HG03066 (cell line): ENCODE measurements around the gene MRC2.

ENCODE experiments used
- ATAC-seq: cut with Tn5 transposase; IDR thresholded peaks from one replicate; pipeline ENCODE4 v1.9.1; 2021; ENCODE audit warnings: low read depth; ENCODE audit not compliant: unreplicated experiment

Gene MRC2

GRCh38 chr17:62716834-62717588 is 89.5 kb downstream of the MRC2 start:
- no peak for ATAC-seq

GRCh38 chr17:62717589-62717855 is 90.1 kb downstream of the MRC2 start:
- ATAC-seq = no peak

DNA sequence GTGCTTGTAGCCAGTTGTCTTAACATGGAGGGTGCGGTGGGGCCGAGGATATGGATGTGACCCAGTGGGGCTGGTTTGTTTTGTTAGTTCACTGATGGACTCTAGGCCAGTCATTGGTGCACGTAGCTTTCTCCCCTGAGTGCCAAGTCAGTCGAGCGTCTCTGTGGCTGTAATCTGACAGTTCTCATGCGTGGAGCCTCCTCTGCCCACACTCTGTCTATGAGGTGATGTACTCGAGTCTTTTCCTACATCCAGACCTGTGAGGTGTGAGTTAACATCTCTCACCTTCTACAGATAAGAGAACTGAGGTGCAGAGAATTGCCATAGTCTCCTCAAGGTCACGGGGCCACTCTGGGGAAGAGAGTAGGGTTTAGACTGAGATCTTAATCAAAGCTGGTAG is 90.4 kb downstream of the MRC2 start:
- no peak for ATAC-seq

- ATAC-seq = no peak
Measured at GRCh38 chr17:62718429-62718828, 91.0 kb downstream of the MRC2 start.

GRCh38 chr17:62719586-62719985 is 92.1 kb downstream of the MRC2 start:
- no peak for ATAC-seq

GRCh38 chr17:62720126-62720850 is 92.8 kb downstream of the MRC2 start:
- ATAC-seq = peak; percentile 30

- no peak for ATAC-seq
Measured at GRCh38 chr17:62722625-62723024, 95.2 kb downstream of the MRC2 start.

GRCh38 chr17:62723842-62724241 is 96.4 kb downstream of the MRC2 start:
- no peak for ATAC-seq

DNA sequence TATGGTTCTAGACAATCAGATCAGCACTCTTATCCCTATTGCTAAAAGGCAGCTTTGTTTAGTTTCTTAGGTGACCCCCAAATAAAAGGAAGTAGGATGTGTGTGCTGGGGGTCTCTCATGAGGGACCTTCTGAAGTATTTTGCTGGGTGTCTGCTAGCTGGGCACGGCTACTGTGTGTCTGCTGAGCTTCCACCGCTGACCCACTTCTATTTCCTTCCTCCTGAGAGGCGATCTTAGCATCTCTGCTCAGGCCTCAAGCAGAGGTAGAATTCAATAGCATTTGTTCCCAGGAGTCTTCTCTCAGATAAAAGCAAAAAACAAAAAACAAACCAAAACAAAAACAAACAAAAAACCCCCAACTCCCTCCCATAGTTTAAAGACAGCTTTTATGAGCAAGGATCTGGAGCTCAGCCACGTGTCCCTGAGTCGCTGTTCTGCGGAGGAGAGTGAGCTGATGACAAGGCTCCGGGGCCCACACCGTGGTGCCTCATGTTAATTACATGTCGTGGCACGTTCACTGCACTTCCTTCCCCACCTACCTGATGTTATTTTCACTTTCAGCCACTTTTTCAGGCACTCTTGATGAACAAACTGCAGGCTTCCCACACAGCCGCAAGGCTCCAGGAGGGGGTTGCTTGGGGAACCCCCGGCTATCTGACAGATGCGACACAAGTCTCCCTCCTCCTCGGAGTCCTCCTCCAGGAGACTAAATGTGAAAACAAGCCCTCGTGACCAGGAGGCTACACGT is 97.1 kb downstream of the MRC2 start:
- peak; percentile 94 for ATAC-seq

DNA sequence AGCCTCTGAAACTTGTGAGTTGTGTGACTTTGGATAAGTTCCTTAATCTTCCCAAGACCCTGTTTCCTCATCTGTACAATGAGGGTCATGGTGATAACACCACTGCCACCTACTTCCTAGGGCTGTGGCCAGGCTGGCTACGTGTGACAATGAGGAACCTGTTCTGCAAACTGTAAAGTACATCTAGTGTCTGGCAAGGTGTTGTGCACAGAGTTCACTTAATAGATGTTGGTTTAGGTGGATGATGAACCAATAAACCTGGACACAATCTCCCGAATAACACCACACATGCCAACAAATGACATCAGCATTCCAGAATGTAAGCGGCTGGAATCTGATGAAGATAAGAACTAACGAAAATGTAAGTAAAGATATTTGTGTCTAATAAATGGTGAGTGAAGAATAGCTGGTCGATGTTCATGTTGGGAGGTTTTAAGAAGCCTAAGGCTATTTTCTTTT is 98.3 kb downstream of the MRC2 start:
- ATAC-seq = no peak

DNA sequence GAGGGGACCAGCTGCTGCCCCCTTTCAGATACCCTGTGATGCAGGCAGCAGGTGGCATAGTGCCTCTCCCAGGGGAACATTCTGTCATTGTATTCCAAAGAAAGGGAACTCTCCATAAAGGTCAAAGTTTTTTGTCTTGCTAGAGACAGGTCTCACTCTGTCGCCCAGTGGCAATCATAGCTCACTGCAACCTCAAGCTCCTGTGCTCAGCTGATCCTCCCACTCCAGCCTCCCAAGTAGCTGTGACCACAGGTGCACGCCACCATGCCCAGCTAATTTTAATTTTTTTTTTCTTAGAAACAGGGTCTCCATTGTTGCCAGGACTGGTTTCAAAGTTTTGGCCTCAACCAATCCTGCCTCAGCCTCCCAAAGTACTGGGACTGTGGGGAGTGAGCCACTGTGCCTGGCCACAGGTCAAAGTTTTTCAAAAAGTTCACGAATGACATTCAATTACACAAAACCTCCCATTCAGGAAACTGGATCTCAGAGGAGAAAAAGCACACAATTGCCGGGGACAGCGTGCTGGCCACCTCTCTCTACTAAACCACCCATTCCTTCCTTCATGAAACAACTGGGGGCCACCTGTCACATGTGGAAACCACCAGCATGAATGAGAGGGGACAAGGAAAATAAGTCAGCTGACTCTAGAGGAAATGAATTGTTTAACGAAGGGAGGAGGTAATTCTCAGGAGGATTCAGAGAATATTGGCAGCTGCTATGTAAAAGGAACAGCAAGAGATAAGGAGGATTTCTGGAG is 100.6 kb downstream of the MRC2 start:
- no peak for ATAC-seq

- ATAC-seq = no peak
Measured at GRCh38 chr17:62732125-62732524, 104.7 kb downstream of the MRC2 start.

GRCh38 chr17:62735044-62735651 is 107.7 kb downstream of the MRC2 start:
- no peak for ATAC-seq

DNA sequence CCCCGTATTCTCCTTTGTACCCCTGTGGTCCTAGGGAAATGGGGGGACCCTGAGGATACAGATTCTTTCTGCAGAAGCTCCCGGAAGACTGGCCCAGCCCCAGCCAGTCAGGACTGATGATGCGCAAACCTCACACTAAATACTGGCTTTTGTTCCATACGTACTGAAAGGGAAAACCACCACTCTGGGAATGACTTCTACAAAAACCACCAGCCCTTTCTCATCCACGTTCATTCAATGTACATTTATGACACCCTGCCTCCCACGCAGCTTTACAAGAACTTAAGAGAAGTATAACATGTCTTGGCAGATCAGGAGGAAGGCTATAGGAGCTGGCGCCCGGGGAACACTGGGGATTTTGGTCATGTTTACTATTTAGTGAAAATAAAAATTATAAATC is 110.0 kb downstream of the MRC2 start:
- no peak for ATAC-seq

DNA sequence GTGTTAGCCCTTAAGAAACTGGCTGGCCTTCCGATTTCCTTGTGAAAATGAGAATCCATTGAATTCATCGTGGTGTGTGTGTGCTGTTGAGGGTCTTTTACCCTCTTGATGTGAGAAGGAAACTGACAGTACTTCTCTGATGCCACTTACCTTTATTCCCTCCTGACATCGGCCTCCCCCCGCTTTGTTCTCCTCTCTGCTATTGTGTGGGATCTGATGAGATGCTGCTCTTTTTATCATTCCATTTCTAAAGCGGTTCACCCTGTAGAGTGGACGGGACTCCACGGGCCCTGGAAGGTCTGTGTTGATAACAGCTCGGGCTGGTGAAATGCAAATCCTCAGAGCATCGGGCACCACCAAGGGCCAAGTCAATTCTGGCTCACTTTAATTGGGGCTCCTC is 110.8 kb downstream of the MRC2 start:
- ATAC-seq = no peak

GRCh38 chr17:62739645-62740388 is 112.3 kb downstream of the MRC2 start:
- no peak for ATAC-seq

DNA sequence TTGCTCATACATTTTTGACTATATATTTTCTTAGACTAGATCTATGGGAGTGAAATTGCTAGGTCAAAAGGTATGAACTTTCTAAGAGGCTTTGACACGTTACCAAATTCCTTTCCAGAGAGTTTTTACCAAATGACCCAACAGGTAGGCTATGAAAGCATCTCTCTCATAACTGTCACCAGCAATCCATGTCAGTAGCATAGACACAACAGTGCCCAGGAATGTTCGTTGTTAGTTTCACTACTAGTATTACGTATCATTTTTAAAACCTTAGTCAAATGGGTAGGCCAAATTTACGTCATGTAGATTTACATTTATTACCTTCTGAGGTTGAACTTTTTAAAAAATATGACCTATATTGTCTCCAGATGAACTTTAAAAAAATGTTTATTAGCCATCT is 113.8 kb downstream of the MRC2 start:
- ATAC-seq = no peak
